Neural progenitor cell (in vitro differentiated cells): ENCODE measurements around the gene PTPN2.

Experiments used
- EZH2 ChIP-seq: fragments of 200-600 bp; sonication (generic); IDR thresholded peaks from 2 replicates; pipeline ENCODE4 v1.6.1; 2017; ENCODE audit warnings: antibody characterized with exemption, mild to moderate bottlenecking, moderate library complexity
- EZH2phosphoT487 ChIP-seq: fragments of 200-600 bp; sonication (generic); IDR thresholded peaks from 2 replicates; pipeline ENCODE4 v1.6.1; 2017; ENCODE audit warnings: antibody characterized with exemption
- TF ChIP-seq, protein P1 (sequence below): fragments of 200-600 bp; sonication (generic); IDR thresholded peaks from 2 replicates; pipeline ENCODE4 v1.5.1; 2017; ENCODE audit warnings: antibody characterized with exemption, mild to moderate bottlenecking

DNA sequence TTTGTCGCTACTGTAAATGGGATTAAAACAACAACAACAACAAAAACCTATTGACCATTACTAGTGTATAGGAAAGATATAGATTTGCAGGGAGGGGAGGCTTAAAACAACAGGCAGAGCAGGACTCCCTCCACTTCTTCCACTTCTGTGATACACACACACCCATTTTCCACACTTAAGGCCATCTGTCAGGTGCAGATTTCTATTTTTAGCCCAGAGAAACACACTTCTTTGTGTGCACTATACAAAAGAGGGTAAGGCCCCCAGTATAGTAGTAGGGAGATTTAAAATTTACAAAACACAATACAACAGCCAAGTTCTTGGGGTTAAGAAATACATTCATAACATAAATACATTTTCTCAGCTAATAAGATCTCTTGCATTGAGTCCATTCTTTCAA lies 22.4 kb downstream of the PTPN2 start:
- TF ChIP-seq, protein P1, sequence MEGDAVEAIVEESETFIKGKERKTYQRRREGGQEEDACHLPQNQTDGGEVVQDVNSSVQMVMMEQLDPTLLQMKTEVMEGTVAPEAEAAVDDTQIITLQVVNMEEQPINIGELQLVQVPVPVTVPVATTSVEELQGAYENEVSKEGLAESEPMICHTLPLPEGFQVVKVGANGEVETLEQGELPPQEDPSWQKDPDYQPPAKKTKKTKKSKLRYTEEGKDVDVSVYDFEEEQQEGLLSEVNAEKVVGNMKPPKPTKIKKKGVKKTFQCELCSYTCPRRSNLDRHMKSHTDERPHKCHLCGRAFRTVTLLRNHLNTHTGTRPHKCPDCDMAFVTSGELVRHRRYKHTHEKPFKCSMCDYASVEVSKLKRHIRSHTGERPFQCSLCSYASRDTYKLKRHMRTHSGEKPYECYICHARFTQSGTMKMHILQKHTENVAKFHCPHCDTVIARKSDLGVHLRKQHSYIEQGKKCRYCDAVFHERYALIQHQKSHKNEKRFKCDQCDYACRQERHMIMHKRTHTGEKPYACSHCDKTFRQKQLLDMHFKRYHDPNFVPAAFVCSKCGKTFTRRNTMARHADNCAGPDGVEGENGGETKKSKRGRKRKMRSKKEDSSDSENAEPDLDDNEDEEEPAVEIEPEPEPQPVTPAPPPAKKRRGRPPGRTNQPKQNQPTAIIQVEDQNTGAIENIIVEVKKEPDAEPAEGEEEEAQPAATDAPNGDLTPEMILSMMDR = no peak
- TF ChIP-seq EZH2 (no peak), EZH2phosphoT487 (no peak)
